MG63 (cell line): Measurements from ENCODE around the gene SCN3B. TPM values are rescaled to one million over a fixed set of nuclear protein-coding genes. Genes with fewer than 3 reads are reported as not detected.

ENCODE experiments used
- DNase-seq: peaks from one replicate; pipeline ENCODE4 v3.0.0-alpha.2; 2020
- H3K27me3 ChIP-seq: fragments of 250-450 bp; sonication (Bioruptor Pico); 2 replicates; pipeline ENCODE4 v1.5.1; 2020; ENCODE audit warnings: mild to moderate bottlenecking, moderate library complexity
- H3K36me3 ChIP-seq: fragments of 250-450 bp; sonication (Bioruptor Pico); 2 replicates; pipeline ENCODE4 v1.5.1; 2020; ENCODE audit warnings: mild to moderate bottlenecking, moderate library complexity
- H3K4me3 ChIP-seq: fragments of 250-450 bp; sonication (Bioruptor Pico); 2 replicates; pipeline ENCODE4 v1.5.1; 2020; ENCODE audit warnings: mild to moderate bottlenecking, moderate library complexity
- H3K9me3 ChIP-seq: fragments of 250-450 bp; sonication (Bioruptor Pico); 2 replicates; pipeline ENCODE4 v1.5.1; 2020; ENCODE audit warnings: mild to moderate bottlenecking, moderate library complexity
- total RNA-seq: library from RNA; depleted of rRNA; stranded (reverse); fragments of >200 nt; shearing (Covaris generic); gene quantifications from 2 replicates; pipeline ENCODE4 v1.2.3, GENCODE V29; 2014; ENCODE audit warnings: low replicate concordance; rRNA removed

Gene SCN3B
- total RNA-seq, 1 experiment from 2014 or later, result not detected

DNA sequence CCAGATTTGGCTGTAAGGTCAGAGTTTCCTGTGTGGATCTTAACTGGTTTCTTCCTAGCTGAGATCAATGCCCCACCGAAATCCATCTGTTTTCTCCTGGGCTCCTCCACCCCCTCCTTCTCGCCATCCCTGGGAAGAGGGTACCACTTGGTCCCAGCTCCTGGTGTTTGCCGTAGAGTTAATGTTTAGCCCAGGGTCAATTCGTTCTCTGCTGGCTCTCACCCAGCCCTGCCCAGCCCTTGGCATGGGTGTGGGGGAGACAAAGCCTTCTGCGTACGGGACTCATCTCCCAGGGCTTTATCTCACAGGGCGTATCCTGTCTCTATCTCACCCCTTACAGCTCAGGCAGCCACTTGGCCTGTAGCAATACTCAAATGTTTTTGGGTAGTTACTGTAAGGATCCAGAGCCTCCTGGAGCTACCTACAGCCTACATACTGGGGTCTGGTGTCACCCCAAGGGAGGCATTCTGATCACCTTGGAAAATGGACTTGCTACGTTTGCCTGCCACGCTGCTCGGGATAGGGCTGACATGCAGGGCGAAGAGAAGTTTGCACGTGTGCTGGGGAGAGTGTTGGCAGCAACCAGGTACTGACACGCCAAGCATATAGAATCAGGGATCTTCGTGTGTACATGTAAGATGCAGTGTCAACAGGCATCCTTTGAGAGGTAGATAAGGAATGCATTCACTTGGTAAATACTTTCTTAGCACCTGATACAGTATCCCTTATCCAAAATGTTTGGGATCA lies 66.1 kb downstream of the SCN3B start:
- no peaks in the 10 kb centered on the region for H3K36me3 ChIP-seq
- H3K9me3 ChIP-seq, result no peaks in the 10 kb centered on the region
- H3K27me3 ChIP-seq, result no peaks in the 10 kb centered on the region
- no peak overlapping the region for H3K4me3 ChIP-seq
- DNase-seq, result no peak

DNA sequence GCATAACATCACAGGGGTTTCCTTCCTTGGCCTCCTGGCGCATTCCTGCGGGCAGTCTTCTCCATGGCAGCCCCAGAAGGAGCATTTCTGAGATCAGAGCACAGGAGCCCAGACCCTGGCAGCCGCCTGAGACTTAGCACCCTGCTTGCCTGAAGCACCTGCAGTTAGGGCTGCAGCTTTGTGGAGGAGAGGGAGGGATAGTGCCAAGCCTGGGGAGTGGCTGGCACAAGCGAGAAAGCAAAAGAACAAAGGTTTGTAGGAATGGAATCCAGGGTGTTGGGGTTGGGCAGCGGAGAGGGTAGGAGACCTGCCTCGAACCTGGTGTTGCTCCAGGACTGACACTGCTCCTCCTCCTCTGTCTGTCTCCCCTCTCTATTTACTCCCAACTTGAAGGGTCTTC lies 66.9 kb downstream of the SCN3B start:
- Histone ChIP-seq H3K36me3 (no peaks in the 10 kb centered on the region), H3K4me3 (no peak overlapping the region), H3K9me3 (no peaks in the 10 kb centered on the region), H3K27me3 (no peaks in the 10 kb centered on the region)
- no peak for DNase-seq

- no peaks in the 10 kb centered on the region for H3K9me3 ChIP-seq
- H3K4me3 ChIP-seq, result no peak overlapping the region
- no peaks in the 10 kb centered on the region for H3K27me3 ChIP-seq
- no peak for DNase-seq
- no peaks in the 10 kb centered on the region for H3K36me3 ChIP-seq
These were observed 67.4 kb downstream of the SCN3B start for GRCh38 chr11:123587044-123587443.

- H3K4me3 ChIP-seq, result no peak overlapping the region
- no peaks in the 10 kb centered on the region for H3K27me3 ChIP-seq
- H3K9me3 ChIP-seq, result no peaks in the 10 kb centered on the region
- no peak for DNase-seq
- no peaks in the 10 kb centered on the region for H3K36me3 ChIP-seq
These were observed 67.9 kb downstream of the SCN3B start for GRCh38 chr11:123586568-123586967.

- Histone ChIP-seq H3K4me3 (no peak overlapping the region), H3K36me3 (no peaks in the 10 kb centered on the region), H3K9me3 (no peaks in the 10 kb centered on the region), H3K27me3 (no peaks in the 10 kb centered on the region)
- DNase-seq, result no peak
These were observed 68.7 kb downstream of the SCN3B start for GRCh38 chr11:123585706-123586105.

DNA sequence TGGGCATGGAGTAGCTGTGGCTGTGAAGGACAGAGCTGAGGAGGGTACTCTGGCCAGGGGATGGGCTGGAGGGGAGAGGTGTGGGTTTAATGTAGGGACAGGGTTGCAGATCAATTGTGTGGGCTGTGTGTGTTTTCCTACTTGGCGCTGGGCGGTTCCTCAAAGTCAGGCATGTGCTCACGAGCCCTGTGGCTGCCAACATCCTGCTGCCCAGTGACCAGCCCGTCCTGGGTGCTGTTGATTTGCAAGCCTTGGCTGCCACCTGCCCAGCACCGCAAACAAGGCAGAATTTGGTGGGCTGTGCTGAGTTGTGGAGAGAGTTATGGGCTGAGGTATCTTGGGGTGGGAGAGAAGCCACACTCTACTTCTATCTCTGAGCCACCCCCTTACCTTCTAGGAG lies 69.2 kb downstream of the SCN3B start:
- no peak overlapping the region for H3K4me3 ChIP-seq
- no peaks in the 10 kb centered on the region for H3K36me3 ChIP-seq
- H3K27me3 ChIP-seq, result no peaks in the 10 kb centered on the region
- H3K9me3 ChIP-seq, result no peaks in the 10 kb centered on the region
- no peak for DNase-seq

DNA sequence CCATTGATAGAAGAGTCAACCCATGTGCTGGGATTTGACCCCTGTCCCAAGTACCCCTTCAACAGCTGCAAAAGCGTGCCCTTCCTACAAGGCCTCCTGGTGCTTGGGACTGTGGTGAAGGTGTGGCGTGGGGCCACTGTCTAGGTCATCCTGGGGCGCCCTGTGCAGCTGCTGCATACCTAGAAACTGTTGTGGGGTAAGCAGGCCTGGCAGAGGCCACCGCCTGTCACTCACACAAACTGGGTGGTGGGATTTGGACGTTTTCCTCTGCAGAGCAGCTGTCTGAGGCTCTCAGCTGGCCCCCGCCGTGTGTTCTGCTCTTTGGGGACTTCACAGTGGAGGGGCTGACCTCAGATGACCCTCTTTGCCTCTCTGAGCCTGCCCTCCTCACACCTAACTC lies 69.7 kb downstream of the SCN3B start:
- no peak overlapping the region for H3K4me3 ChIP-seq
- no peaks in the 10 kb centered on the region for H3K9me3 ChIP-seq
- H3K36me3 ChIP-seq, result no peaks in the 10 kb centered on the region
- no peak for DNase-seq
- no peaks in the 10 kb centered on the region for H3K27me3 ChIP-seq

- Histone ChIP-seq H3K27me3 (no peaks in the 10 kb centered on the region), H3K36me3 (no peaks in the 10 kb centered on the region), H3K4me3 (no peak overlapping the region), H3K9me3 (no peaks in the 10 kb centered on the region)
- no peak for DNase-seq
These were observed 70.2 kb downstream of the SCN3B start for GRCh38 chr11:123584186-123584585.

GRCh38 chr11:123582992-123583504 lies 71.4 kb downstream of the SCN3B start:
- Histone ChIP-seq H3K9me3 (no peaks in the 10 kb centered on the region), H3K36me3 (no peaks in the 10 kb centered on the region), H3K27me3 (no peaks in the 10 kb centered on the region), H3K4me3 (no peak overlapping the region)
- DNase-seq, result no peak

GRCh38 chr11:123581651-123582399 lies 72.6 kb downstream of the SCN3B start:
- DNase-seq, result no peak
- Histone ChIP-seq H3K27me3 (peaks cover under 1% of the 10 kb centered on the region), H3K36me3 (no peaks in the 10 kb centered on the region), H3K4me3 (no peak overlapping the region), H3K9me3 (no peaks in the 10 kb centered on the region)

DNA sequence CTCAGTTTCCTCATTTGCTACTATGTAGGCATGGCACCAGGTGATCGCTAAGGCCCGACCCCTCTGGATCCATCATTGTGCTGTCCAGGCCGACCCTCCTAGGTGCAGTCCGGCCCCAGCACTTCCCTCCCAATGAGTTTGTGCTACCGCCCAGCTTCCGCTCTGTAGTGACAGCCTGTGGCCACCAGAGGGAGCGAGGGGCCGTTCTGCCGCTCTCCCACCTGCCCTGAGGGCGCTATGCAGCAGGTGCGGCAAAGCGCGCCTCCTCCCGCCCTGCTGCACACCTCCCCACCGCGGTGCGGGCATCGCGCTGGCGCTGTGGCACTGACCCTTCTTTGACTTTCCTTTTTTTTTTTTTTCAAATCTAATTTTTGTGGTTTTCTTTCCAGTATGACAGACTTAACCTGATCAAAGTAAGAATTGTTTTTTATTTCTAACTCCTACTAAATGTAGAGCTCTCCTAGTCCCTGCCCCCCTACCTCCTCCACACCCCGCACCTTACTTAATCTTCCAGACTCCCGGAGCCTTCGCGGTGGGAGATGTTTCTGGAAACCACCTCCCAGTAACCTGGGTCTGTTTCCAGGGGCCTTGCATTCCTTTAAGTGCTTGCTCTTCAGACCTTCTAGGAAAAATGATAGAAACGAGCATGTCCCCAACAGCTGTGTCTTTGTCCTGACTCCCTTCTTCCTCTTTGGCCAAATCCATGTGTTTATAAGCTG lies 73.7 kb downstream of the SCN3B start:
- Histone ChIP-seq H3K9me3 (no peaks in the 10 kb centered on the region), H3K4me3 (no peak overlapping the region)
- no peak for DNase-seq

DNA sequence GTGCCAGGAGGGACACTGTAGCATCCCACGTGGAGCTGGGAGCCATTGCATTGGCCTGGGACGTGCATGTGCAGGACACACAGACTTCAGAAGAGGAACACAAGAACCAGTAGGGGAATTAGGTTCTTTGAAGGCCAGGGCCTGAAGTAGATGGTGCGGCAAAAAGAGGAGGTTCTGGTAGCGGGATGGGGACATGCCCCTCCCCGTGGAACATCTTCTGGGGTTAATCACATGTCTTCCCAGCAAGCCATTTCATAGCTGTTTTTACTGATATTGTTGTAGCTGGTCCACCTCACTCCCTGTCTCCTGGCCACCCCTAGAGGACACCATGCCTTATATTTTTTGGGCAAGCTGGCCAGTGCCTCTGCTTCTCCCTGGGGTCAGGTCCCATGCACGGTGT lies 74.3 kb downstream of the SCN3B start:
- H3K27me3 ChIP-seq, result peaks cover 5% of the 10 kb centered on the region
- no peak for DNase-seq

More for the DNA sequence above, 73.7 kb downstream of the SCN3B start:
- H3K27me3 ChIP-seq, result peaks cover 5% of the 10 kb centered on the region
- H3K36me3 ChIP-seq, result no peaks in the 10 kb centered on the region

DNA sequence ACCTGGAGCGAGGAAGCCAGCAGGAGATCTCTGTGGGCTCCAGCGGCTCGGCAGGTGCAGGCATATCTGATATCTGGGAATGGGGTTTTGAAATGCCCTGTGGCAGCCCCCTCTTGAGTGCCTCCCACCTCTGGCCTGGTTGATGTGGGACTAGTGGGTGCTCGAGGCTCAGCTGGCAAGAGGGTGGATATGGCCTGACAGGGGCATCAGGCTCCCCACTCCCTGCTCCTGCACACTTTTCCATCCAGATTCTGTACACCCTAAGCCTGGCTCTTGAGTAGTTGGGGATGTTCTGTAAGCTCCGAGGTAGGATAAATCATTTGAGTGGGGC lies 75.0 kb downstream of the SCN3B start:
- Histone ChIP-seq H3K9me3 (no peaks in the 10 kb centered on the region), H3K36me3 (no peaks in the 10 kb centered on the region), H3K27me3 (peaks cover 9% of the 10 kb centered on the region), H3K4me3 (no peak overlapping the region)
- no peak for DNase-seq

More for the DNA sequence above, 74.3 kb downstream of the SCN3B start:
- Histone ChIP-seq H3K36me3 (no peaks in the 10 kb centered on the region), H3K9me3 (no peaks in the 10 kb centered on the region), H3K4me3 (no peak overlapping the region)

Other genes starting within 250 kb of the SCN3B start
- gene GRAMD1B, start 224.4 kb downstream of the SCN3B start, total RNA-seq, result not detected in 2 replicates
- 10.0 and 21.2 TPM in 2 replicates for gene ZNF202, start 87.0 kb upstream of the SCN3B start, total RNA-seq
- not detected in 2 replicates for gene OR6X1, start 99.9 kb upstream of the SCN3B start, total RNA-seq
- not detected in 2 replicates for gene OR6M1, start 151.7 kb upstream of the SCN3B start, total RNA-seq
- not detected in 2 replicates for gene TMEM225, start 231.0 kb upstream of the SCN3B start, total RNA-seq
- not detected in 2 replicates for gene OR8D4, start 247.5 kb upstream of the SCN3B start, total RNA-seq